ENCODE data around the gene MYRFL. TPM values are rescaled to one million over a fixed set of nuclear protein-coding genes. Genes with fewer than 3 reads are reported as not detected.

MYRFL gene
- total RNA-seq, 2 donors from 2014 or later, result 0.11 TPM; not detected in 1

- no peak overlapping the region for H3K27ac Mint-ChIP-seq
- H3K36me3 Mint-ChIP-seq (ENCODE audit: low read depth), result no peaks in the 10 kb centered on the region
- H3K27me3 Mint-ChIP-seq, result peaks cover 12% of the 10 kb centered on the region
- H3K4me1 Mint-ChIP-seq, result no peaks in the 10 kb centered on the region
- H3K4me3 Mint-ChIP-seq, result no peak overlapping the region
- no peak for ATAC-seq (replicated peaks)
- no peaks in the 10 kb centered on the region for H3K9me3 Mint-ChIP-seq
Measured at GRCh38 chr12:69872804-69873203, 47.8 kb downstream of the MYRFL start.

GRCh38 chr12:69873429-69873828 is 48.4 kb downstream of the MYRFL start:
- Mint-ChIP-seq H3K36me3 (ENCODE audit: low read depth) (no peaks in the 10 kb centered on the region), H3K27me3 (peaks cover 12% of the 10 kb centered on the region), H3K27ac (no peak overlapping the region), H3K4me3 (no peak overlapping the region), H3K4me1 (no peaks in the 10 kb centered on the region), H3K9me3 (no peaks in the 10 kb centered on the region)
- no peak for ATAC-seq (replicated peaks)

GRCh38 chr12:69874606-69875005 is 49.6 kb downstream of the MYRFL start:
- Mint-ChIP-seq H3K27ac (no peak overlapping the region), H3K27me3 (peaks cover 16% of the 10 kb centered on the region), H3K4me3 (no peak overlapping the region), H3K4me1 (peaks cover 5% of the 10 kb centered on the region), H3K9me3 (no peaks in the 10 kb centered on the region), H3K36me3 (ENCODE audit: low read depth) (no peaks in the 10 kb centered on the region)
- ATAC-seq (replicated peaks), result no peak

GRCh38 chr12:69875416-69875935 is 50.4 kb downstream of the MYRFL start:
- no peaks in the 10 kb centered on the region for H3K36me3 Mint-ChIP-seq (ENCODE audit: low read depth)
- H3K4me3 Mint-ChIP-seq, result no peak overlapping the region
- peaks cover 5% of the 10 kb centered on the region for H3K4me1 Mint-ChIP-seq
- peaks cover 14% of the 10 kb centered on the region for H3K27me3 Mint-ChIP-seq
- no peak overlapping the region for H3K27ac Mint-ChIP-seq
- H3K9me3 Mint-ChIP-seq, result no peaks in the 10 kb centered on the region
- ATAC-seq (replicated peaks), result no peak

- H3K36me3 Mint-ChIP-seq (ENCODE audit: low read depth), result no peaks in the 10 kb centered on the region
- H3K27ac Mint-ChIP-seq, result no peak overlapping the region
- ATAC-seq (replicated peaks), result peak; percentile 78
- H3K27me3 Mint-ChIP-seq, result peaks cover 13% of the 10 kb centered on the region
- H3K9me3 Mint-ChIP-seq, result no peaks in the 10 kb centered on the region
- H3K4me3 Mint-ChIP-seq, result no peak overlapping the region
- peaks cover 5% of the 10 kb centered on the region for H3K4me1 Mint-ChIP-seq
Measured at GRCh38 chr12:69879007-69879960, 54.3 kb downstream of the MYRFL start.

- no peaks in the 10 kb centered on the region for H3K36me3 Mint-ChIP-seq (ENCODE audit: low read depth)
- H3K4me3 Mint-ChIP-seq, result no peak overlapping the region
- H3K27ac Mint-ChIP-seq, result no peak overlapping the region
- ATAC-seq (replicated peaks), result no peak
- no peaks in the 10 kb centered on the region for H3K9me3 Mint-ChIP-seq
- peaks cover 13% of the 10 kb centered on the region for H3K27me3 Mint-ChIP-seq
- H3K4me1 Mint-ChIP-seq, result peaks cover 5% of the 10 kb centered on the region
Measured at GRCh38 chr12:69880571-69880970, 55.5 kb downstream of the MYRFL start.

- H3K27me3 Mint-ChIP-seq, result peaks cover 13% of the 10 kb centered on the region
- no peak overlapping the region for H3K27ac Mint-ChIP-seq
- ATAC-seq (replicated peaks), result no peak
- H3K36me3 Mint-ChIP-seq (ENCODE audit: low read depth), result no peaks in the 10 kb centered on the region
- peaks cover 5% of the 10 kb centered on the region for H3K4me1 Mint-ChIP-seq
- no peaks in the 10 kb centered on the region for H3K9me3 Mint-ChIP-seq
- H3K4me3 Mint-ChIP-seq, result no peak overlapping the region
Measured at GRCh38 chr12:69881771-69882170, 56.7 kb downstream of the MYRFL start.

GRCh38 chr12:69884386-69884785 is 59.4 kb downstream of the MYRFL start:
- H3K4me3 Mint-ChIP-seq, result no peak overlapping the region
- no peaks in the 10 kb centered on the region for H3K36me3 Mint-ChIP-seq (ENCODE audit: low read depth)
- peaks cover 4% of the 10 kb centered on the region for H3K27me3 Mint-ChIP-seq
- H3K4me1 Mint-ChIP-seq, result no peaks in the 10 kb centered on the region
- ATAC-seq (replicated peaks), result no peak
- no peak overlapping the region for H3K27ac Mint-ChIP-seq
- H3K9me3 Mint-ChIP-seq, result no peaks in the 10 kb centered on the region

- Mint-ChIP-seq H3K9me3 (no peaks in the 10 kb centered on the region), H3K27me3 (no peaks in the 10 kb centered on the region), H3K4me3 (no peak overlapping the region), H3K27ac (no peak overlapping the region), H3K36me3 (ENCODE audit: low read depth) (no peaks in the 10 kb centered on the region), H3K4me1 (no peaks in the 10 kb centered on the region)
- ATAC-seq (replicated peaks), result no peak
Measured at GRCh38 chr12:69885658-69886057, 60.6 kb downstream of the MYRFL start.

GRCh38 chr12:69886109-69886508 is 61.1 kb downstream of the MYRFL start:
- no peak for ATAC-seq (replicated peaks)
- H3K27ac Mint-ChIP-seq, result no peak overlapping the region
- H3K27me3 Mint-ChIP-seq, result no peaks in the 10 kb centered on the region
- H3K36me3 Mint-ChIP-seq (ENCODE audit: low read depth), result no peaks in the 10 kb centered on the region
- H3K9me3 Mint-ChIP-seq, result no peaks in the 10 kb centered on the region
- no peaks in the 10 kb centered on the region for H3K4me1 Mint-ChIP-seq
- no peak overlapping the region for H3K4me3 Mint-ChIP-seq

- H3K27me3 Mint-ChIP-seq, result no peaks in the 10 kb centered on the region
- H3K4me1 Mint-ChIP-seq, result no peaks in the 10 kb centered on the region
- H3K36me3 Mint-ChIP-seq (ENCODE audit: low read depth), result no peaks in the 10 kb centered on the region
- no peak overlapping the region for H3K27ac Mint-ChIP-seq
- H3K4me3 Mint-ChIP-seq, result no peak overlapping the region
- ATAC-seq (replicated peaks), result no peak
- no peaks in the 10 kb centered on the region for H3K9me3 Mint-ChIP-seq
Measured at GRCh38 chr12:69886715-69887114, 61.7 kb downstream of the MYRFL start.

- Mint-ChIP-seq H3K9me3 (no peaks in the 10 kb centered on the region), H3K36me3 (ENCODE audit: low read depth) (no peaks in the 10 kb centered on the region), H3K27me3 (no peaks in the 10 kb centered on the region), H3K4me1 (no peaks in the 10 kb centered on the region), H3K27ac (no peak overlapping the region), H3K4me3 (no peak overlapping the region)
- ATAC-seq (replicated peaks), result no peak
Measured at GRCh38 chr12:69888901-69889300, 63.9 kb downstream of the MYRFL start.

GRCh38 chr12:69894800-69895383 is 69.9 kb downstream of the MYRFL start:
- no peaks in the 10 kb centered on the region for H3K27me3 Mint-ChIP-seq
- no peaks in the 10 kb centered on the region for H3K4me1 Mint-ChIP-seq
- H3K27ac Mint-ChIP-seq, result no peak overlapping the region
- no peaks in the 10 kb centered on the region for H3K36me3 Mint-ChIP-seq (ENCODE audit: low read depth)
- no peak overlapping the region for H3K4me3 Mint-ChIP-seq
- no peaks in the 10 kb centered on the region for H3K9me3 Mint-ChIP-seq
- ATAC-seq (replicated peaks), result no peak

- no peaks in the 10 kb centered on the region for H3K9me3 Mint-ChIP-seq
- H3K4me3 Mint-ChIP-seq, result no peak overlapping the region
- no peak for ATAC-seq (replicated peaks)
- H3K36me3 Mint-ChIP-seq (ENCODE audit: low read depth), result no peaks in the 10 kb centered on the region
- H3K27me3 Mint-ChIP-seq, result no peaks in the 10 kb centered on the region
- no peaks in the 10 kb centered on the region for H3K4me1 Mint-ChIP-seq
- H3K27ac Mint-ChIP-seq, result no peak overlapping the region
Measured at GRCh38 chr12:69896653-69897381, 71.8 kb downstream of the MYRFL start.
